Hepatocyte (in vitro differentiated cells): ENCODE measurements around the gene TMA16. TPM values are rescaled to one million over a fixed set of nuclear protein-coding genes. Genes with fewer than 3 reads are reported as not detected.

ENCODE experiments used
- DNase-seq: peaks from one replicate; pipeline ENCODE4 v3.0.0-alpha.2; 2016; ENCODE audit warnings: low spot score
- H2AFZ ChIP-seq: fragments of 200-600 bp; sonication (generic); 2 replicates; pipeline ENCODE4 v1.6.0; 2016; ENCODE audit warnings: antibody characterized with exemption, mild to moderate bottlenecking
- H3K27ac ChIP-seq: fragments of 200-600 bp; sonication (generic); 2 replicates; pipeline ENCODE4 v1.5.1; 2016; ENCODE audit warnings: mild to moderate bottlenecking
- H3K27me3 ChIP-seq: fragments of 200-600 bp; sonication (generic); 2 replicates; pipeline ENCODE4 v1.6.1; 2016
- H3K36me3 ChIP-seq: fragments of 200-600 bp; sonication (generic); replicated peaks from 2 replicates; pipeline ENCODE4 v1.5.1; 2016; ENCODE audit warnings: low read depth; ENCODE audit not compliant: insufficient read depth
- H3K4me1 ChIP-seq: fragments of 200-600 bp; sonication (generic); 2 replicates; pipeline ENCODE4 v1.5.1; 2016; ENCODE audit warnings: mild to moderate bottlenecking, moderate library complexity; ENCODE audit not compliant: insufficient read depth
- H3K4me2 ChIP-seq: fragments of 200-600 bp; sonication (generic); 2 replicates; pipeline ENCODE4 v1.6.0; 2016
- H3K4me3 ChIP-seq: fragments of 200-600 bp; sonication (generic); 2 replicates; pipeline ENCODE4 v1.5.1; 2016; ENCODE audit warnings: mild to moderate bottlenecking
- H3K79me2 ChIP-seq: fragments of 200-600 bp; sonication (generic); 2 replicates; pipeline ENCODE4 v1.6.0; 2017; ENCODE audit warnings: mild to moderate bottlenecking
- H3K9me2 ChIP-seq: fragments of 200-600 bp; sonication (generic); replicated peaks from 2 replicates; pipeline ENCODE4 v1.6.0; 2017; ENCODE audit warnings: mild to moderate bottlenecking; ENCODE audit not compliant: insufficient read depth
- H3K9me3 ChIP-seq: fragments of 200-600 bp; sonication (generic); 2 replicates; pipeline ENCODE4 v1.5.1; 2016; ENCODE audit warnings: low read depth, mild to moderate bottlenecking
- H4K20me1 ChIP-seq: fragments of 200-600 bp; sonication (generic); 2 replicates; pipeline ENCODE4 v1.6.0; 2016; ENCODE audit warnings: mild to moderate bottlenecking; ENCODE audit not compliant: insufficient read depth, poor library complexity, severe bottlenecking
- EZH2 ChIP-seq: fragments of 200-600 bp; sonication (generic); IDR thresholded peaks from 2 replicates; pipeline ENCODE4 v1.6.1; 2016; ENCODE audit warnings: antibody characterized with exemption, mild to moderate bottlenecking, borderline replicate concordance
- EZH2phosphoT487 ChIP-seq: fragments of 200-600 bp; sonication (generic); IDR thresholded peaks from one replicate; pipeline ENCODE4 v1.6.1; 2018; ENCODE audit warnings: antibody characterized with exemption, mild to moderate bottlenecking, low read depth, moderate library complexity; ENCODE audit not compliant: unreplicated experiment, severe bottlenecking
- WGBS: methylation state at CpG from one replicate; pipeline ENCODE4 v1.1.6; 2016; ENCODE audit warnings: low lambda C conversion rate; ENCODE audit errors: missing lambda C conversion rate; 5-methylcytosine and 5-hydroxymethylcytosine counted together
- polyA plus RNA-seq: library from polyadenylated mRNA; unstranded; fragments of >200 nt; fragmentation: Nextera tagmentation; extraction: Ambion mirVana; gene quantifications from 2 replicates; pipeline ENCODE4 v1.2.1, GENCODE V29; 2016
- total RNA-seq: library from RNA; depleted of rRNA; stranded (reverse); fragments of >200 nt; gene quantifications from 2 replicates; pipeline ENCODE4 v1.2.3, GENCODE V29; 2014
- TF ChIP-seq, protein P1 (sequence below): fragments of 200-600 bp; sonication (generic); IDR thresholded peaks from 2 replicates; pipeline ENCODE4 v1.5.1; 2016; ENCODE audit warnings: antibody characterized with exemption, mild to moderate bottlenecking; ENCODE audit not compliant: poor library complexity

The TMA16 gene
- total and polyA plus RNA-seq, 2 experiments from 2014 or later: 10.9 to 24.9 TPM

DNA sequence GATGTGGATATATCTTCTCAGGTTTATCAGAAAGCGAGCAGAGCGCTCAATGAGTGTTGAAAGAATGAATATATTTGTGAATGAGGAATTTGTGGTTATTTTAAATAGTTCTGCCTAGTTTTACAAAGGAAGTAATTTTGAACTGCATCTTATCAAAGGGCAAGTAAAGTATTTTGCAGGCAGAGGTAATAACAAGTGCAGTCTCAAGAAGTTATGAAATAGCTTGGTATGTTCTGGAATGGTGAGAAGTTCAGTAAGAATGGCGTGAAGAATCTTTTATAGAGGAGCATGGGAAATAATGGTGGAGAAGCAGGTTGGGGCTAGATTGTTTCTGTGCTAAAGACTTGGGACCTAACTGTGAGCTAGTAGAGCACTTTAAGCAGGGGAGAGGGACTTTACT, 10.9 kb downstream of the TMA16 start:
- Histone ChIP-seq H3K79me2 (peaks cover 82% of the 10 kb centered on the region), H3K27me3 (no peaks in the 10 kb centered on the region), H3K9me2 (no peaks in the 10 kb centered on the region), H3K9me3 (no peaks in the 10 kb centered on the region), H3K27ac (no peak overlapping the region), H3K4me2 (no peak overlapping the region), H3K4me1 (no peaks in the 10 kb centered on the region), H3K4me3 (no peak overlapping the region), H3K36me3 (no peaks in the 10 kb centered on the region), H2AFZ (no peak overlapping the region), H4K20me1 (peaks cover 10% of the 10 kb centered on the region)
- WGBS: 92% methylated on average over 3 of the region's 3 CpGs
- no peak for DNase-seq
- TF ChIP-seq EZH2phosphoT487 (no peak), EZH2 (no peak)
- TF ChIP-seq, protein P1, sequence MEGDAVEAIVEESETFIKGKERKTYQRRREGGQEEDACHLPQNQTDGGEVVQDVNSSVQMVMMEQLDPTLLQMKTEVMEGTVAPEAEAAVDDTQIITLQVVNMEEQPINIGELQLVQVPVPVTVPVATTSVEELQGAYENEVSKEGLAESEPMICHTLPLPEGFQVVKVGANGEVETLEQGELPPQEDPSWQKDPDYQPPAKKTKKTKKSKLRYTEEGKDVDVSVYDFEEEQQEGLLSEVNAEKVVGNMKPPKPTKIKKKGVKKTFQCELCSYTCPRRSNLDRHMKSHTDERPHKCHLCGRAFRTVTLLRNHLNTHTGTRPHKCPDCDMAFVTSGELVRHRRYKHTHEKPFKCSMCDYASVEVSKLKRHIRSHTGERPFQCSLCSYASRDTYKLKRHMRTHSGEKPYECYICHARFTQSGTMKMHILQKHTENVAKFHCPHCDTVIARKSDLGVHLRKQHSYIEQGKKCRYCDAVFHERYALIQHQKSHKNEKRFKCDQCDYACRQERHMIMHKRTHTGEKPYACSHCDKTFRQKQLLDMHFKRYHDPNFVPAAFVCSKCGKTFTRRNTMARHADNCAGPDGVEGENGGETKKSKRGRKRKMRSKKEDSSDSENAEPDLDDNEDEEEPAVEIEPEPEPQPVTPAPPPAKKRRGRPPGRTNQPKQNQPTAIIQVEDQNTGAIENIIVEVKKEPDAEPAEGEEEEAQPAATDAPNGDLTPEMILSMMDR: no peak

DNA sequence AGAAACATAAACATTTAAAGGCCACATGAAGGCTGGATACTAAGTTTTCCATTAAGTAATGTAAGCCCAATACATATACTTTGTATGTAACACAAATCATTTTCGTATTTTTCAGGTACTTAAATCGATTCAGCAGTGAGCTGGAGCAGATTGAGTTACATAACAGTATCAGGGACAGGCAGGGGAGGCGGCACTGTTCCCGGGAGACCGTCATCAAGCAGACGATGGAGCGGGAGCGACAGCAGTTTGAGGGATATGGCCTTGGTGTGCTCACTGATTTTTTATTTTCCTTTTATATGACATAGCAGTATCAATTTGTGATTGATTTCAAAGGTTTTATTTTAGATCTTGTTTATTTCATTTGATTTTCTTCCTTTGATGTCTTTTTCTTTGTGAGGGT, 20.7 kb downstream of the TMA16 start:
- H3K4me3 ChIP-seq: no peak overlapping the region

DNA sequence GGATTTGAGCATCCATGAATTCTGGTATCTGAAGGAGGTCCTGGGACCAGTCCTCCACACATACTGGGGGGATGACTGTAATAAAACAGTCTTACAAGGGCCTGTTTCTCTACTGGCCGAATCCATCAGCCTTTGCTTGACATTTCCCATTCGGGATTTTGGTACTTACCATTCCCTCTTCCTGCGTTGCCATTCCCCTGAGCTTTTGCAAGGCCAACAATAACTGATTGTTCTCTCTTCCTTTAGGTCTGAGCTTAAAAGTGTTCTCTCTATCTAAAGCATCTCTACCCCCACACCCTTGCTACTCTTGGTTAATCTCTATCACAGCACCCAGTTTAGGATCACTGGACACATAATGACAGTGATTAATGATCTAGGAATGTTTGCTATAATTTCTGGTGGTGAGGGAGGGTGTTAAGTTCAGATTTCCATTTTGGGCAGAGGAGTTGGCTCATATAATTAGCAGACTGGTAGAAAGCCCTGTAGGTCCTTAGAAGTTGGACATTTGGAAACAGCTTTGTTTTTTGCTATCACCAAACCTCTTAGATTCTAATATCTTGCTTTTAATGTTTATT, 29.4 kb downstream of the TMA16 start:
- Histone ChIP-seq H3K9me3 (no peaks in the 10 kb centered on the region), H3K36me3 (no peaks in the 10 kb centered on the region)
- TF ChIP-seq EZH2phosphoT487 (no peak), EZH2 (no peak)
- TF ChIP-seq, protein P1: no peak

More for the DNA sequence above, 20.7 kb downstream of the TMA16 start:
- H3K4me1 ChIP-seq: no peaks in the 10 kb centered on the region
- no peak for DNase-seq
- H3K27ac ChIP-seq: no peak overlapping the region
- WGBS: 96% methylated on average over 8 of the region's 8 CpGs
- H2AFZ ChIP-seq: no peak overlapping the region
- H3K9me3 ChIP-seq: no peaks in the 10 kb centered on the region
- TF ChIP-seq EZH2 (no peak), EZH2phosphoT487 (no peak)
- TF ChIP-seq, protein P1: no peak
- no peaks in the 10 kb centered on the region for H4K20me1 ChIP-seq
- H3K27me3 ChIP-seq: no peaks in the 10 kb centered on the region
- no peak overlapping the region for H3K4me2 ChIP-seq
- no peaks in the 10 kb centered on the region for H3K36me3 ChIP-seq
- H3K79me2 ChIP-seq: peaks cover 14% of the 10 kb centered on the region
- H3K9me2 ChIP-seq: no peaks in the 10 kb centered on the region

More for the DNA sequence above, 29.4 kb downstream of the TMA16 start:
- no peak overlapping the region for H3K4me2 ChIP-seq
- H3K79me2 ChIP-seq: no peaks in the 10 kb centered on the region
- no peaks in the 10 kb centered on the region for H3K4me1 ChIP-seq
- H2AFZ ChIP-seq: no peak overlapping the region
- no peak overlapping the region for H3K4me3 ChIP-seq
- no peaks in the 10 kb centered on the region for H4K20me1 ChIP-seq
- no peaks in the 10 kb centered on the region for H3K27me3 ChIP-seq
- no peak overlapping the region for H3K27ac ChIP-seq
- H3K9me2 ChIP-seq: no peaks in the 10 kb centered on the region
- 85% methylated on average over 3 of the region's 3 CpGs for WGBS
- DNase-seq: no peak
